Lower lobe of right lung (tissue), 2 donors: Measurements from ENCODE around the gene ABI3BP. TPM values are rescaled to one million over a fixed set of nuclear protein-coding genes. Genes with fewer than 3 reads are reported as not detected.
A peak's percentile ranks its signal among the peaks of the same experiment; 100 is the strongest.

Experiments
- ATAC-seq, 2 donors: fragments of 200-7000 bp; cut with Tn5 transposase; one replicate each; pipeline ENCODE4 v1.9.1; 2020 to 2022; ENCODE audit warnings: mild to moderate bottlenecking in 2 of 2, moderate library complexity in 2 of 2
- DNase-seq: peaks from one replicate; pipeline ENCODE4 v3.0.0-alpha.2; 2020
- H3K27ac ChIP-seq: fragments of 200-600 bp; one replicate; pipeline ENCODE4 v1.8.0; 2022
- H3K27me3 ChIP-seq: fragments of 200-600 bp; one replicate; pipeline ENCODE4 v1.8.0; 2022; ENCODE audit warnings: low read depth
- H3K36me3 ChIP-seq: fragments of 200-600 bp; one replicate; pipeline ENCODE4 v1.8.0; 2022; ENCODE audit warnings: mild to moderate bottlenecking
- H3K4me1 ChIP-seq: fragments of 200-600 bp; one replicate; pipeline ENCODE4 v1.8.0; 2022
- H3K4me3 ChIP-seq: fragments of 200-600 bp; one replicate; pipeline ENCODE4 v1.8.0; 2022; ENCODE audit warnings: mild to moderate bottlenecking
- H3K9me3 ChIP-seq: fragments of 200-600 bp; one replicate; pipeline ENCODE4 v1.8.0; 2022
- intact Hi-C: fragments of 100-400 bp; cut with DNase I; formaldehyde crosslinking; loops from one replicate; pipeline ENCODE4 v1.11.0; 2022
- total RNA-seq: library from RNA; stranded (reverse); fragmentation: NEBNext Ultra II Directional; extraction: Animal tissue kit (Norgen Biotek cat#: 25700); gene quantifications from one replicate; pipeline ENCODE4 v1.2.1, GENCODE V29; 2021
- TF ChIP-seq, protein P1 (sequence below): fragments of 200-600 bp; IDR thresholded peaks from one replicate; pipeline ENCODE4 v1.8.0; 2022; ENCODE audit warnings: antibody characterized with exemption, mild to moderate bottlenecking
- donor health status: DM: no; HTN: yes; CAD: no; lungs with severe emphysema.

Gene ABI3BP
- total RNA-seq, 1 donor from 2014 or later, result 108 TPM

DNA sequence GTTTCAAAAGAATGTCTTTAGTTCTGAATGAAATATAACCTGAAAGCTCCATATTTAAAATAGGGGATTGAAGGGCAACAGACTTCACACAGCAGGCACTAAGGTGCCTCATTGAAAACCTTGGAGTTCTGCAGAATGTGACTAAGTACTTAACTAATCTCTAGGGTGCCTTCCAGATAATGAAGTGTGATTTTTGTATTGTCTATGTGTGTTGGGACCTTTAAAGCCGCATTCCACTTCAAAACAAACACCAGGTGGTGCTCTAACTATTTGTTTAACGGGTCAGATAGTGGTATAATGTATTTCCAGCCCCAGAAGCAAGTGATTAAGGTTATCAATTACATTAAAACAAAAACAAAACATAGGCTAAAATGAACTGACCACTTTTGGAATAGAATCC lies 255.9 kb downstream of the ABI3BP start:
- no peak overlapping the region for H3K27ac ChIP-seq
- intact Hi-C loops, result no loop called here
- ATAC-seq (peak; percentile 21 to 68), DNase-seq (no peak)
- no peak overlapping the region for H3K4me3 ChIP-seq
- peaks cover 97% of the 10 kb centered on the region for H3K36me3 ChIP-seq
- TF ChIP-seq, protein P1, sequence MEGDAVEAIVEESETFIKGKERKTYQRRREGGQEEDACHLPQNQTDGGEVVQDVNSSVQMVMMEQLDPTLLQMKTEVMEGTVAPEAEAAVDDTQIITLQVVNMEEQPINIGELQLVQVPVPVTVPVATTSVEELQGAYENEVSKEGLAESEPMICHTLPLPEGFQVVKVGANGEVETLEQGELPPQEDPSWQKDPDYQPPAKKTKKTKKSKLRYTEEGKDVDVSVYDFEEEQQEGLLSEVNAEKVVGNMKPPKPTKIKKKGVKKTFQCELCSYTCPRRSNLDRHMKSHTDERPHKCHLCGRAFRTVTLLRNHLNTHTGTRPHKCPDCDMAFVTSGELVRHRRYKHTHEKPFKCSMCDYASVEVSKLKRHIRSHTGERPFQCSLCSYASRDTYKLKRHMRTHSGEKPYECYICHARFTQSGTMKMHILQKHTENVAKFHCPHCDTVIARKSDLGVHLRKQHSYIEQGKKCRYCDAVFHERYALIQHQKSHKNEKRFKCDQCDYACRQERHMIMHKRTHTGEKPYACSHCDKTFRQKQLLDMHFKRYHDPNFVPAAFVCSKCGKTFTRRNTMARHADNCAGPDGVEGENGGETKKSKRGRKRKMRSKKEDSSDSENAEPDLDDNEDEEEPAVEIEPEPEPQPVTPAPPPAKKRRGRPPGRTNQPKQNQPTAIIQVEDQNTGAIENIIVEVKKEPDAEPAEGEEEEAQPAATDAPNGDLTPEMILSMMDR, result peak; percentile 24
- no peaks in the 10 kb centered on the region for H3K4me1 ChIP-seq
- H3K27me3 ChIP-seq, result no peaks in the 10 kb centered on the region
- no peaks in the 10 kb centered on the region for H3K9me3 ChIP-seq

DNA sequence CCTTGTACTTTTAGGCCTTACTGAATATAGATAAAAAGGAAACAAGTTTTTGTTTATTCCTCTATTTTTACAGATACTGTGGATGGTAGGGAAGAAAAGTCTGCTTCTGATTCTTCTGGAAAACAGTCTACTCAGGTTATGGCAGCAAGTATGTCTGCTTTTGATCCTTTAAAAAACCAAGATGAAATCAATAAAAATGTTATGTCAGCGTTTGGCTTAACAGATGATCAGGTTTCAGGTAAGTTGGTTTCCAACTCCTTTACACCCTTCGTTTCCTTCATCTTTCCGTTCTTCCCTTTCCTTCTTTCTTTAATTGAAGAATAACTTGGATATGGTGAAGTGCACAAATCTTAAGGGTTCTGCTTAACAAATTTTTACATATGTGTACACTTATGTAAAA lies 260.8 kb downstream of the ABI3BP start:
- Histone ChIP-seq H3K27me3 (no peaks in the 10 kb centered on the region), H3K9me3 (no peaks in the 10 kb centered on the region), H3K27ac (no peak overlapping the region), H3K36me3 (peaks cover 96% of the 10 kb centered on the region), H3K4me1 (no peaks in the 10 kb centered on the region), H3K4me3 (no peak overlapping the region)
- DNase-seq (no peak), ATAC-seq (no peak)
- intact Hi-C loops, result no loop called here
- TF ChIP-seq, protein P1, result no peak

- ATAC-seq (no peak), DNase-seq (no peak)
- H3K4me3 ChIP-seq, result no peak overlapping the region
- H3K4me1 ChIP-seq, result no peaks in the 10 kb centered on the region
- no peak overlapping the region for H3K27ac ChIP-seq
- H3K36me3 ChIP-seq, result peaks cover 97% of the 10 kb centered on the region
- no peaks in the 10 kb centered on the region for H3K9me3 ChIP-seq
- TF ChIP-seq, protein P1, result no peak
- intact Hi-C loops, result no loop called here
- H3K27me3 ChIP-seq, result no peaks in the 10 kb centered on the region
These were observed 262.7 kb downstream of the ABI3BP start for GRCh38 chr3:100730524-100730923.

GRCh38 chr3:100726706-100727105 lies 266.5 kb downstream of the ABI3BP start:
- H3K27ac ChIP-seq, result no peak overlapping the region
- H3K4me3 ChIP-seq, result no peak overlapping the region
- no peaks in the 10 kb centered on the region for H3K9me3 ChIP-seq
- intact Hi-C loops, result no loop called here
- H3K36me3 ChIP-seq, result peaks cover 90% of the 10 kb centered on the region
- ATAC-seq (no peak), DNase-seq (no peak)
- H3K27me3 ChIP-seq, result no peaks in the 10 kb centered on the region
- TF ChIP-seq, protein P1, result no peak
- H3K4me1 ChIP-seq, result no peaks in the 10 kb centered on the region

DNA sequence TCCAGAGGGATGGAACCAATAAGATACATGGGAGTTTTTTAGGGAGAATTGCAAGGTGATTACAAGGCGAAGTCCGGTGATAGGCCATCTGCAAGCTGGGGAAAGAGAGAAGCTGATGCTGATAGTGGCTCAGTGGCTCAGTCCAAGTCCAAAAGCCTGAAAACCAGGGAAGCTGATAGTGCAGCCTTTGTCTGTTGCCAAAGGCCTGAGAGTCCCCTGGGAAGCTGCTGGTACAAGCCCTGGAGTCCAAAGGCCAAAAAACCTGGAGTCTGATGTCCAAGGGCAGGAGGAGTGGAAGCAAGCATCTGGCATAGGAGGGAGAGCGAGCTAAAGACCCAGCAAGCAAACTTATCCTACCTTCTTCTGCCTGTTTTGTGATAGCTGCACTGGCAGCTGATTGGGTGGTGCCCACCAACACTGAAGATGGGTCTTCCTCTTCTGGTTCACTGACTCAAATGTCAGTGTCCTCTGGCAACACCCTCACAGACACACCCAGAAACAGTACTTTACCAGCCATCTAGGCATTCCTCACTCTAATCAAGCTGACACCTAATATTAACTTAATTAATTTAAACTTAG lies 267.2 kb downstream of the ABI3BP start:
- Histone ChIP-seq H3K4me1 (no peaks in the 10 kb centered on the region), H3K36me3 (peaks cover 90% of the 10 kb centered on the region), H3K9me3 (no peaks in the 10 kb centered on the region), H3K27ac (no peak overlapping the region), H3K27me3 (no peaks in the 10 kb centered on the region), H3K4me3 (no peak overlapping the region)
- ATAC-seq (no peak), DNase-seq (no peak)
- intact Hi-C loops, result no loop called here
- TF ChIP-seq, protein P1, result no peak
